OCI-LY7 (cell line): ENCODE data around the gene SYVN1. TPM values are rescaled to one million over a fixed set of nuclear protein-coding genes. Genes with fewer than 3 reads are reported as not detected.

Experiments
- BruUV-seq: library from RNA; stranded (reverse); fragments of 400-500 nt; replicated peaks from 2 replicates; lab custom pipeline; 2021; lab: Mats Ljungman, UMichigan
- CTCF ChIA-PET: fragments of 300-600 bp; sonication (Branson Sonifier 250); formaldehyde crosslinking; loops from one replicate; lab custom pipeline; 2022; ENCODE audit warnings: antibody characterized with exemption; ENCODE audit not compliant: unreplicated experiment; lab: Charles Lee
- POLR2A ChIA-PET: fragments of 300-600 bp; sonication (Branson Sonifier 250); formaldehyde crosslinking; loops from one replicate; lab custom pipeline; 2022; ENCODE audit warnings: antibody characterized with exemption; lab: Charles Lee
- DNase-seq: peaks from one replicate; pipeline ENCODE4 v3.0.0-alpha.2; 2015; ENCODE audit warnings: low spot score
- H2AFZ ChIP-seq: fragments of 200-600 bp; sonication (generic), shearing (Covaris generic); 2 replicates; pipeline ENCODE4 v1.6.1; 2014; ENCODE audit warnings: mild to moderate bottlenecking, antibody characterized with exemption, low read length, moderate library complexity
- H3K27ac ChIP-seq: fragments of 200-600 bp; sonication (generic); 2 replicates; pipeline ENCODE4 v1.5.1; 2014; ENCODE audit warnings: mixed run types, low read depth, mild to moderate bottlenecking, moderate library complexity, low read length, inconsistent platforms; ENCODE audit not compliant: poor library complexity, severe bottlenecking
- H3K36me3 ChIP-seq: fragments of 200-600 bp; sonication (generic); 2 replicates; pipeline ENCODE4 v1.6.1; 2014; ENCODE audit warnings: mild to moderate bottlenecking, antibody characterized with exemption, low read length, moderate library complexity, mixed read lengths; ENCODE audit not compliant: insufficient read depth
- H3K4me1 ChIP-seq: fragments of 200-600 bp; sonication (generic); 2 replicates; pipeline ENCODE4 v1.5.1; 2014; ENCODE audit warnings: mild to moderate bottlenecking, low read length; ENCODE audit not compliant: insufficient read depth, poor library complexity, severe bottlenecking
- H3K4me2 ChIP-seq: fragments of 200-600 bp; sonication (generic); 2 replicates; pipeline ENCODE4 v1.6.1; 2014; ENCODE audit warnings: mild to moderate bottlenecking, low read length
- H3K4me3 ChIP-seq: fragments of 200-600 bp; sonication (generic); 2 replicates; pipeline ENCODE4 v1.5.1; 2014; ENCODE audit warnings: mild to moderate bottlenecking, low read depth, low read length; ENCODE audit not compliant: poor library complexity, severe bottlenecking
- H3K79me2 ChIP-seq: fragments of 200-600 bp; sonication (generic); 2 replicates; pipeline ENCODE4 v1.6.1; 2016; ENCODE audit warnings: low read depth, mild to moderate bottlenecking, low read length, moderate library complexity, mixed read lengths; ENCODE audit not compliant: insufficient read depth
- H3K9me2 ChIP-seq: fragments of 200-600 bp; sonication (generic); 2 replicates; pipeline ENCODE4 v1.6.1; 2016; ENCODE audit warnings: mild to moderate bottlenecking, low read length, mixed read lengths; ENCODE audit not compliant: insufficient read depth
- H3K9me3 ChIP-seq: fragments of 200-600 bp; sonication (generic); 2 replicates; pipeline ENCODE4 v1.6.1; 2014; ENCODE audit warnings: mild to moderate bottlenecking, mixed run types, low read length, mixed read lengths
- H4K20me1 ChIP-seq: fragments of 200-600 bp; sonication (generic); 2 replicates; pipeline ENCODE4 v1.6.1; 2014; ENCODE audit warnings: mild to moderate bottlenecking, antibody characterized with exemption, low read length, moderate library complexity, mixed read lengths; ENCODE audit not compliant: insufficient read depth
- CTCF ChIP-seq: fragments of 200-600 bp; sonication (generic); conservative IDR thresholded peaks from 2 replicates; pipeline ENCODE4 v1.5.1; 2014; ENCODE audit warnings: mild to moderate bottlenecking, antibody characterized with exemption, low read length, moderate library complexity, mixed read lengths
- EZH2phosphoT487 ChIP-seq: fragments of 200-600 bp; sonication (generic); IDR thresholded peaks from 2 replicates; pipeline ENCODE4 v1.6.1; 2018; ENCODE audit warnings: low read depth, borderline replicate concordance, mild to moderate bottlenecking, mixed run types, antibody characterized with exemption, low read length, moderate library complexity, mixed read lengths
- intact Hi-C: fragments of 100-400 bp; cut with micrococcal nuclease; formaldehyde crosslinking; loops from one replicate; pipeline ENCODE4 v1.10.0; 2022; ENCODE audit not compliant: unreplicated experiment
- total RNA-seq, 2 experiments: library from RNA; depleted of rRNA in 1 of 2; stranded (reverse); fragments of >200 nt in 1 of 2; shearing (Covaris generic) in 1 of 2; gene quantifications; 2 replicates each; pipeline ENCODE4 v1.2.3, GENCODE V29; 2014 to 2022

SYVN1 gene
- total RNA-seq, 2 experiments from 2014 or later: 134 to 310 TPM

DNA sequence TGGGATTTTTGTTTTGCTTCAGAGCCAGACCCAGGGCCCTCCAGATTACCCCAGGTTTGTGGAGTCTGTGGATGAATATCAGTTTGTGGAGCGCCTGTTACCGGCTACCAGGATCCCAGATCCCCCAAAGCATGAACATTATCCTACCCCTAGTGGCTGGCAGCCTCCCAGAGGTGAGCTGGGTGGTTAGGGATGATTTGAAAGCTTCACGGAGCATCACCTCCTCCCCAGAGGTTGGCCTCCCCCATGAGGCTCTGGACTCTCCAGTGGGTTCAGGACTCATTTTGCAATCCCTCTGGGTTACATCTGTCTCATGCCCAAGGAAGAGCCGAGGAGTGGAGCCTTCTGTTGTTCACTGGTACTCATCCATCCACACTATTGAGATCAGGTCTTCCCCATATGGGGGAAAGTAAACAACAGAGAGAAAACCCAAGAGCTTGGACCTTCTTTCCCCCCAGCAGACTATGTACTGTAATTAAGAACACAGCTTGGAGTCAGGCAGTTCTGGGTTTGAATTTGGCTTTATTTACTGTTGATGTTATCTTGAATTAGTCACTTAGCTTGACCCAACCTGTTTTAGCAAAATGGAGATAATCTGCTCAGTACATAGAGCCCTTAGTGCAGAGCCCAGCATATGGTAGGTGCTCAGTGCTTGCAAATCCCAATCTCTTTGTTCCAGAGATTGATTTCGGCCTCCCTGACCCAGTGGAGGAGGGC, 9.7 kb downstream of the SYVN1 start:
- Histone ChIP-seq H3K79me2 (peaks cover 59% of the 10 kb centered on the region), H4K20me1 (peaks cover 17% of the 10 kb centered on the region; the same call in 1 of the 2 replicates), H3K4me2 (peak overlapping the region; percentile 34), H3K4me1 (peaks cover 53% of the 10 kb centered on the region), H3K9me2 (no peaks in the 10 kb centered on the region), H3K9me3 (no peaks in the 10 kb centered on the region), H2AFZ (no peak overlapping the region), H3K27ac (peak overlapping the region; percentile 29), H3K36me3 (peaks cover 82% of the 10 kb centered on the region), H3K4me3 (no peak overlapping the region)
- BruUV-seq: TSS peak; percentile 11
- DNase-seq: no peak
- intact Hi-C loops: no loop called here
- ChIA-PET CTCF (interaction anchor here (0.5 kb wide), 1 partner anchor 212 kb away, joined by 3 read pairs; no protein-coding TSS in a partner anchor), POLR2A (interaction anchor here (1.3 kb wide), 1 partner anchor 10 kb away, joined by 3 read pairs; no protein-coding TSS in a partner anchor)
- TF ChIP-seq CTCF (no peak), EZH2phosphoT487 (no peak)

DNA sequence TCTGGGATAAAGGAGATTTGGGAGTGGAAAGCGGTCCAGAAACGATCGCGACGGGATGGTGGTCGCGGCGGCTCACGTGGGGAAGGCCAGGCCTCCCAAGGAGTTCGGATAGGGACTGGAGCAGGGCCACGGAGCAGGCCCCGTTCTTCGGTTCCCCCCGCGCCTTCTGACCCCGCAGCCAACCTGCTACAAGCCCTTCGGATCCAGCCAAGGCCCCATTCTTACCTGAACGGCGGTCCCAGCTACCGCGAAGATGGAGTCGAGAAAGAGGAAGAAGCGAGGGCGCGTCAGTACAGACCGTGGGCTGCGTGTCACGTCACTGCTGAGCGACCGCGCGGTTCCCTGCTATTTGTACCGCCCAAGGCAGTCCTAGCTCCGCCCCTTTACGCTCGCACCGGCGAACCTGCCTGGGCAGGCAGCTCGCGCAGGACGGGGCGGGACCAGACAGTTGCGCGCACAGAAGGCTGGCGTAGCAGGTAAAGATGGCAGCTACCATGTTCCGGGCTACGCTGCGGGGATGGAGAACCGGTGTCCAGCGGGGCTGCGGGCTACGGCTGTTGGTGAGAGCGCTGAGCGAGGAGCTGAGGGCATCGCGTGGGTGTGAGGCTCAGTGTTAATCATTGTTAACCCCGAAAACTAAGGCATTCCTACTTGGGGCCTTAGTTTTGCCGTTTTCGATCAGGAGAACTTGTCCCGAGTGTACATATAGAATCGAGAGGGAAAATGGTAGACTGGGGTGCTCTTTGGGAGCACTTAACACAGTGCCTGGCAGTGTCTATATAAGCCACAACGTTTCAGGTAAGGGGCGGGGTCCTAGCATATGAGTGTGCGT, 12.2 kb downstream of the SYVN1 start, which contains the start of the genes FAU and MRPL49:
Gene FAU, minus strand, starts transcription at position 270 of the 832 bp plus-strand sequence. CDS start 321 bp downstream, outside the sequence.
Gene MRPL49, plus strand, starts transcription at position 457 of the 832 bp plus-strand sequence. Its CDS starts 26 bp downstream, at position 483.
- H3K4me1 ChIP-seq: peaks cover 53% of the 10 kb centered on the region
- H3K79me2 ChIP-seq: peaks cover 64% of the 10 kb centered on the region
- peak within 1 kb of the TSS; percentile 95 for H3K4me3 ChIP-seq
- H3K36me3 ChIP-seq: peaks cover 76% of the 10 kb centered on the region
- H4K20me1 ChIP-seq: peaks cover 17% of the 10 kb centered on the region; the same call in 1 of the 2 replicates
- no peaks in the 10 kb centered on the region for H3K9me2 ChIP-seq
- peak; percentile 99 for DNase-seq
- POLR2A ChIA-PET: interaction anchor here (0.5 to 4.0 kb wide), 10 partner anchors 11 to 726 kb away, joined by 3 to 47 read pairs (median 5); partner anchors contain the start of genes CAPN1 and SYVN1
- H3K4me2 ChIP-seq: peak within 1 kb of the TSS; percentile 87
- H3K9me3 ChIP-seq: no peaks in the 10 kb centered on the region
- TF ChIP-seq EZH2phosphoT487: no peak
- no peak for TF ChIP-seq CTCF
- intact Hi-C loops: loop anchor here (1.0 kb wide), 1 partner anchor 10 kb away; no protein-coding TSS in a partner anchor
- CTCF ChIA-PET: interaction anchor here (0.6 to 2.0 kb wide), 2 partner anchors 10 to 58 kb away, joined by 4 to 5 read pairs; partner anchors contain the start of gene TM7SF2
- peak within 1 kb of the TSS; percentile 11; the same call in 1 of the 2 replicates for H2AFZ ChIP-seq
- BruUV-seq: TSS peak; percentile 85
- H3K27ac ChIP-seq: peak within 1 kb of the TSS; percentile 78
